Loucy (cell line): Measurements from ENCODE around the gene CFAP65.

Experiments
- H2AFZ ChIP-seq: fragments of 200-600 bp; sonication (generic); 2 replicates; pipeline ENCODE4 v1.6.0; 2016; ENCODE audit warnings: antibody characterized with exemption, mild to moderate bottlenecking, low read length, moderate library complexity
- H3F3A ChIP-seq: fragments of 200-600 bp; 2 replicates; pipeline ENCODE4 v1.6.0; 2016; ENCODE audit warnings: antibody characterized with exemption, low read depth, mild to moderate bottlenecking
- H3K27me3 ChIP-seq: fragments of 200-600 bp; sonication (generic); 2 replicates; pipeline ENCODE4 v1.6.1; 2014; ENCODE audit warnings: low read length, mild to moderate bottlenecking; ENCODE audit not compliant: insufficient read depth, poor library complexity, severe bottlenecking
- H3K36me3 ChIP-seq: fragments of 200-600 bp; sonication (generic); 2 replicates; pipeline ENCODE4 v1.6.1; 2016; ENCODE audit warnings: low read length; ENCODE audit not compliant: insufficient read depth
- H3K4me1 ChIP-seq: fragments of 200-600 bp; sonication (generic); 2 replicates; pipeline ENCODE4 v1.5.1; 2014; ENCODE audit warnings: low read length, mild to moderate bottlenecking; ENCODE audit not compliant: insufficient read depth, poor library complexity, severe bottlenecking
- H3K4me2 ChIP-seq: fragments of 200-600 bp; sonication (generic); 2 replicates; pipeline ENCODE4 v1.6.0; 2014; ENCODE audit warnings: antibody characterized with exemption, low read length, low read depth, mild to moderate bottlenecking; ENCODE audit not compliant: poor library complexity, severe bottlenecking
- H3K4me3 ChIP-seq: fragments of 200-600 bp; sonication (generic); 2 replicates; pipeline ENCODE4 v1.5.1; 2014; ENCODE audit warnings: low read length, mild to moderate bottlenecking, mixed read lengths; ENCODE audit not compliant: poor library complexity, severe bottlenecking
- H3K79me2 ChIP-seq: fragments of 200-600 bp; sonication (generic); 2 replicates; pipeline ENCODE4 v1.6.1; 2014; ENCODE audit warnings: low read length; ENCODE audit not compliant: insufficient read depth
- H3K9ac ChIP-seq: fragments of 200-600 bp; sonication (generic); 2 replicates; pipeline ENCODE4 v1.6.0; 2014; ENCODE audit warnings: mild to moderate bottlenecking, low read depth, low read length, moderate library complexity; ENCODE audit not compliant: poor library complexity, severe bottlenecking
- H3K9me2 ChIP-seq: fragments of 200-600 bp; sonication (generic); replicated peaks from 2 replicates; pipeline ENCODE4 v1.6.1; 2016; ENCODE audit warnings: low read depth, low read length, mixed read lengths
- H3K9me3 ChIP-seq: fragments of 200-600 bp; sonication (generic); 2 replicates; pipeline ENCODE4 v1.6.1; 2014; ENCODE audit warnings: mild to moderate bottlenecking, antibody characterized with exemption, low read length, low read depth; ENCODE audit not compliant: insufficient read depth
- H4K20me1 ChIP-seq: fragments of 200-600 bp; sonication (generic); 2 replicates; pipeline ENCODE4 v1.6.0; 2014; ENCODE audit warnings: antibody characterized with exemption, low read length, mild to moderate bottlenecking; ENCODE audit not compliant: insufficient read depth, poor library complexity, severe bottlenecking
- EZH2phosphoT487 ChIP-seq: fragments of 200-600 bp; IDR thresholded peaks from 2 replicates; pipeline ENCODE4 v1.6.1; 2018; ENCODE audit warnings: antibody characterized with exemption, mild to moderate bottlenecking, moderate library complexity, borderline replicate concordance
- TF ChIP-seq, protein P1 (sequence below): fragments of 200-600 bp; sonication (generic); conservative IDR thresholded peaks from 2 replicates; pipeline ENCODE4 v1.5.1; 2014; ENCODE audit warnings: mild to moderate bottlenecking, antibody characterized with exemption, low read length

The CFAP65 gene

GRCh38 chr2:218981881-218982585 lies 59.3 kb downstream of the CFAP65 start:
- Histone ChIP-seq H2AFZ (no peak overlapping the region), H3K79me2 (no peaks in the 10 kb centered on the region), H3F3A (no peaks in the 10 kb centered on the region), H3K4me2 (no peak overlapping the region), H3K9me2 (no peaks in the 10 kb centered on the region), H3K4me1 (peaks cover 4% of the 10 kb centered on the region), H3K9me3 (no peaks in the 10 kb centered on the region), H3K4me3 (no peak overlapping the region), H3K9ac (no peak overlapping the region), H4K20me1 (no peaks in the 10 kb centered on the region), H3K27me3 (no peaks in the 10 kb centered on the region), H3K36me3 (no peaks in the 10 kb centered on the region)
- TF ChIP-seq, protein P1, sequence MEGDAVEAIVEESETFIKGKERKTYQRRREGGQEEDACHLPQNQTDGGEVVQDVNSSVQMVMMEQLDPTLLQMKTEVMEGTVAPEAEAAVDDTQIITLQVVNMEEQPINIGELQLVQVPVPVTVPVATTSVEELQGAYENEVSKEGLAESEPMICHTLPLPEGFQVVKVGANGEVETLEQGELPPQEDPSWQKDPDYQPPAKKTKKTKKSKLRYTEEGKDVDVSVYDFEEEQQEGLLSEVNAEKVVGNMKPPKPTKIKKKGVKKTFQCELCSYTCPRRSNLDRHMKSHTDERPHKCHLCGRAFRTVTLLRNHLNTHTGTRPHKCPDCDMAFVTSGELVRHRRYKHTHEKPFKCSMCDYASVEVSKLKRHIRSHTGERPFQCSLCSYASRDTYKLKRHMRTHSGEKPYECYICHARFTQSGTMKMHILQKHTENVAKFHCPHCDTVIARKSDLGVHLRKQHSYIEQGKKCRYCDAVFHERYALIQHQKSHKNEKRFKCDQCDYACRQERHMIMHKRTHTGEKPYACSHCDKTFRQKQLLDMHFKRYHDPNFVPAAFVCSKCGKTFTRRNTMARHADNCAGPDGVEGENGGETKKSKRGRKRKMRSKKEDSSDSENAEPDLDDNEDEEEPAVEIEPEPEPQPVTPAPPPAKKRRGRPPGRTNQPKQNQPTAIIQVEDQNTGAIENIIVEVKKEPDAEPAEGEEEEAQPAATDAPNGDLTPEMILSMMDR, result no peak
- TF ChIP-seq EZH2phosphoT487, result no peak

GRCh38 chr2:218981390-218981880 lies 59.9 kb downstream of the CFAP65 start:
- TF ChIP-seq EZH2phosphoT487, result no peak
- TF ChIP-seq, protein P1, result peak; percentile 62; the same call in 1 of the 2 replicates
- H3F3A ChIP-seq, result no peaks in the 10 kb centered on the region
- H3K4me2 ChIP-seq, result peak overlapping the region; percentile 89
- no peaks in the 10 kb centered on the region for H4K20me1 ChIP-seq
- peak overlapping the region; percentile 68 for H3K9ac ChIP-seq
- no peaks in the 10 kb centered on the region for H3K36me3 ChIP-seq
- H3K27me3 ChIP-seq, result no peaks in the 10 kb centered on the region
- H3K79me2 ChIP-seq, result no peaks in the 10 kb centered on the region
- no peaks in the 10 kb centered on the region for H3K9me3 ChIP-seq
- peak overlapping the region; percentile 85; the same call in 1 of the 2 replicates for H2AFZ ChIP-seq
- H3K4me1 ChIP-seq, result peaks cover 4% of the 10 kb centered on the region
- peak overlapping the region; percentile 78 for H3K4me3 ChIP-seq
- H3K9me2 ChIP-seq, result no peaks in the 10 kb centered on the region

- TF ChIP-seq, protein P1, result no peak; the same call in 1 of the 2 replicates
- TF ChIP-seq EZH2phosphoT487, result no peak
- H2AFZ ChIP-seq, result peak overlapping the region; percentile 85
- H3K9me2 ChIP-seq, result no peaks in the 10 kb centered on the region
- peak overlapping the region; percentile 78 for H3K4me3 ChIP-seq
- no peaks in the 10 kb centered on the region for H3K79me2 ChIP-seq
- no peaks in the 10 kb centered on the region for H4K20me1 ChIP-seq
- no peaks in the 10 kb centered on the region for H3K36me3 ChIP-seq
- peak overlapping the region; percentile 68 for H3K9ac ChIP-seq
- H3K4me1 ChIP-seq, result peaks cover 4% of the 10 kb centered on the region
- peak overlapping the region; percentile 89 for H3K4me2 ChIP-seq
- no peaks in the 10 kb centered on the region for H3K9me3 ChIP-seq
- no peaks in the 10 kb centered on the region for H3F3A ChIP-seq
- no peaks in the 10 kb centered on the region for H3K27me3 ChIP-seq
These were observed 60.5 kb downstream of the CFAP65 start for GRCh38 chr2:218980735-218981389.
